ENCODE data around the gene GRAMD4. TPM values are rescaled to one million over a fixed set of nuclear protein-coding genes. Genes with fewer than 3 reads are reported as not detected.

Gene GRAMD4, protein sequence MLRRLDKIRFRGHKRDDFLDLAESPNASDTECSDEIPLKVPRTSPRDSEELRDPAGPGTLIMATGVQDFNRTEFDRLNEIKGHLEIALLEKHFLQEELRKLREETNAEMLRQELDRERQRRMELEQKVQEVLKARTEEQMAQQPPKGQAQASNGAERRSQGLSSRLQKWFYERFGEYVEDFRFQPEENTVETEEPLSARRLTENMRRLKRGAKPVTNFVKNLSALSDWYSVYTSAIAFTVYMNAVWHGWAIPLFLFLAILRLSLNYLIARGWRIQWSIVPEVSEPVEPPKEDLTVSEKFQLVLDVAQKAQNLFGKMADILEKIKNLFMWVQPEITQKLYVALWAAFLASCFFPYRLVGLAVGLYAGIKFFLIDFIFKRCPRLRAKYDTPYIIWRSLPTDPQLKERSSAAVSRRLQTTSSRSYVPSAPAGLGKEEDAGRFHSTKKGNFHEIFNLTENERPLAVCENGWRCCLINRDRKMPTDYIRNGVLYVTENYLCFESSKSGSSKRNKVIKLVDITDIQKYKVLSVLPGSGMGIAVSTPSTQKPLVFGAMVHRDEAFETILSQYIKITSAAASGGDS
- total RNA-seq: 65.9 and 69.5 TPM in 2 replicates

DNA sequence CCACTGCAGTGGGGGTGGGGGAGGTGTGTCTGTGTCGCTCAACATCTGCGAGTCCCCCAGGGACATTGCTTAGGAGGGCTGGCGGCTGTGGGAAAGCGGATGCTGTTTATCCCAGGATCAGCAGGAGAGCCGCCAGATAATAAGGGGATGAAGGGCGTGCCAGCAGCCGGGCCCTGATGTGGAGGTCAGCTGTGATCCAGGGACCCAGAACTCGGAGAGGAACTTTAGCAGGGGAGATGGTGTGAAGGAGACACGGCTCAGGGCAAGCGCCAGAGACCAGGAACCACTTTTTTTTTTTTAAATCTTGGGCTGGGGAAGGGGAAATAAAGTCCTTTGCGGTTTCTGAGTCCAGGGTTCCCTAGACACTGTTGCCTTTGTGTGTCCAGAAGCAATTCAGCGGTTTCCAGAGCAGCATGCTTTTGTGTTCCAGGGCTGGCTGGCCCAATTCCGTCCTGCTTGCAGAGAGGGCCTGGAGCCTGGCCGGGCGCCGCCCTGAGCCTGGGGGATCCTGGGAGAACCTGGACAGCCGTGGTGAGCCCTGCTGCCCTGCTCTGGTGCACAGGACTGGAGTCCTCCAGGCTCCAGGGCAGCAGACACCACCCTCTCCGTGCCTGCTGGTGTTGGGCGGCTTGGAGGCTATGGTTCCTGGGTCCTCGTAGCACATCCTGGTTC, at the start of gene GRAMD4:
Gene GRAMD4, plus strand, starts transcription at position 557 of the 672 bp plus-strand sequence. CDS start 6,414 bp downstream, outside the sequence.
- intact Hi-C loops (cut with micrococcal nuclease): no loop called here

DNA sequence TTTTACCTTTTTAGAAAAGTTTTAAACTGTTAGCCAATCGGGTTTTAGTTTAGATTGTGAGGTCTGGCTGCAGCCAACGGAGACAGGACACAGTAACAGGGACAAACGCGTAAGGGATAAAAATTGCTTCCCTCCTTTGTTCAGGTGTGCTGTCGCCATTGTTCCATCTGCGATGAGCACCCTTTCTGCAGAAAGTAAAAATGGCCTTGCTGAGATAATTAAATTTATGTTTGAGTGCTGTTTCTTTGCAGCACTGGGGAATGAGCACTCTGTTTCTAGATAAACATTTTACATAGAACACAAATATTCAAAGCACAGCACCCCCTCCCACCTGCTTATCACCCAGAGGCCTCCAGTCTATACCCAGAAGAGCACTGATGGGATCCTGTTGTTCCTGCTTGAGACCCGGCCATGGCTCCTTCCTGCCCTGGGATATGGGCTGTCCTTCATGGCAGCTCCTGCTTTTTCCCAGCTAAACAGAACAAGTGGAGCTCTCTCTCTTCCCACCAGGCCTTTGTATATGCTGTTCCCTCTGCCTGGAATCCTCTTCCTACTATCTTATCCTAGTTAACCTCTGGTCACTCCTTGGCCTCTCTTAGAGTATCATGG, 48.4 kb upstream of the GRAMD4 start:
- intact Hi-C loops (cut with micrococcal nuclease): no loop called here

DNA sequence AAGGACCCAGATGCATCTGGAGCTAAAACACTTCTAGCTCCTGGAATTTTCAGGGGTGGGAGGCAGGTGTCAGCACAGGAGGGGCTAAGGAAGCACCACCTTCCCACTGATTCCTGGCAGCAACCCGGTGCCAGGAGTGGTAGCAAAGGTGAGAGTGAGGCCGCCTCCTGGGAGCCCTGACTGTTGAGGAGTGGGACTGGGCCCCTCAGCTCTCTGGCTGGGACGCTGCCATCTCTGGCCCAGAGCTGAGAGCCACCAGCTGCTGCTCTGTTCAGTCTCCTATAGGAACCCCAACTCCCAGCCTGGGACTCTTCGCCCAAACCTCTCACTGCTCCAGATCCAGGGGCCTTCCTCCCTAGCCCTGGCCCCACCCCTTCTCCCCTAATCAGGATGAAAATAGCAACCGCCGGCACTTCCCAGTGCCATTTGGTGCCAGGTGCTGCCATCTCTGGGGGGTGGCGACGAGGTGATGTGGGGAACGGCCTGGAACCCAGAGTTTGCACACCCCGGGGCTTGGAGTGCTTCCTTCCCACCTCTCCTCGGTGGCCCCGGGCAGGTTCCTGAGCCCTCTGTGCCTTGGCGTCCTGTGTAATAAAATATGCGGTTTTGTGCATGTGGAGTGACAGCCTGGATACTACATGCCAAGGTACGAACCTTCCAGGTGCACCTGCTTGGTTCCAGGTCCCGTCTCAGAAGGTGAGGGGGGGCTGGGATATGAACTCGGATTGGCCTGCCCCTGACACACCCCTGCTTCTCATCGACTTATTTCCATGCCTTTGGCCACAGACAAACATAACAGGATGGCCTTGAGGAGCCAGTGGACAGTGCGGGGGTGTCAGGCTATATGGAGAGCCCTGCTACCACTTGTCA, 47.0 kb upstream of the GRAMD4 start:
- intact Hi-C loops (cut with micrococcal nuclease): no loop called here

DNA sequence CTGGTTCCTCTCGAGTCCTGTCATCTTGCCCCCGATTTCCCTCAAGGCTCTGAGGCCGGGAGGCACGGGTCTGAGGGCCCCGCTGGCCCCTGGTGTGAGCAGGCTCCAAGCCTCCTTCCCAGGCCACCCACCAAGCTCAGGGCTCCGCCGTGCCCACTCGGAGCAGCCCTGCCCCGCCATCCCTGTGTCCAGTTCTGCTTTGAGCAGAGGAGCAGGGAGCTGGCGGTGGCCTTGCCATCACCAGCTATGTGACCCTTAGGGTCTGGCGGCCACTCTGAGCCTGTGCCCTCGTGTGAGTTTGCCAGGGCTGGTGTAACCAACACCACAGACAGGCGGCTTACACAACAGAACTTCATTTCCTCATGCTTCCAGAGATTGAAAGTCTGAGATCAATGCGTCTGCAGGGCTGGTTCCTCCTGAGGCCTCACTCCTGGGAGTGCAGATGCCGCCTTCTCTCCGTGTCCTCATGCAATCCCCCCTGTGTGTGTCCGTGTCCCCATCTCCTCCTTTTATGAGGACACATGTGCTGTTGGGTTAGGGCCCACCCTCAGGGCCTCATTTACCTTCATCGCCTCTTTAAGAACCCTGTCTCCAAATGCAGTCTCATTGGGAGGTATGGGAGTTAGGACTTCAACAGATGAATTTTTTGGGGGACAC, 46.3 kb upstream of the GRAMD4 start:
- intact Hi-C loops (cut with micrococcal nuclease): no loop called here

DNA sequence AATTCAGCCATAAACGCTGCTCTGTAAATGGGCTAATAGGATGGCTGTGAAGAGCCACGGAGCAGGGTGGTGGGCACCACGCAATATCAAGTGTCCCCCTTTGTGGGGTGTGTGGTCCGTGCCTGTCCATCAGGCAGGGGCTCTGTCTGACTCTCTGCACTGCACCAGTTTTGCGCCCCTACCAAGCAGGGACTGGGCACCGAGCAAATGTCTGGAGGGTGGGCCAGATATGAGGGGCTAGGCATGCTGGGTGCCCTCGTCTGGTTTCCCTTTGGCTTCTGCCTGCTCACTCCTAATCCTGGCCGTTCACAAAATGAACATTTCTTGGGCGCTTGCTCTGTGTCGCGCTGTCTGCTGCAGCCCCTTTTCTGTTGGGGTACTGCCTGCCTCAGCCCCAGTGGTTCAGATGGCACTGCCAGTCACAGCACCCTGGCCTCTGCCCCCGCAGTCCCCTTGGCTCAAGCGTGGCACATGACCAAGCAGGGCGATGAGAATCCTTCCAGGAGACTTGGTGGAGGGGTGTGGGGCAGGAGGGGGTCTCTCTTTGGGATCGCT, 45.7 kb upstream of the GRAMD4 start:
- intact Hi-C loops (cut with micrococcal nuclease): no loop called here

DNA sequence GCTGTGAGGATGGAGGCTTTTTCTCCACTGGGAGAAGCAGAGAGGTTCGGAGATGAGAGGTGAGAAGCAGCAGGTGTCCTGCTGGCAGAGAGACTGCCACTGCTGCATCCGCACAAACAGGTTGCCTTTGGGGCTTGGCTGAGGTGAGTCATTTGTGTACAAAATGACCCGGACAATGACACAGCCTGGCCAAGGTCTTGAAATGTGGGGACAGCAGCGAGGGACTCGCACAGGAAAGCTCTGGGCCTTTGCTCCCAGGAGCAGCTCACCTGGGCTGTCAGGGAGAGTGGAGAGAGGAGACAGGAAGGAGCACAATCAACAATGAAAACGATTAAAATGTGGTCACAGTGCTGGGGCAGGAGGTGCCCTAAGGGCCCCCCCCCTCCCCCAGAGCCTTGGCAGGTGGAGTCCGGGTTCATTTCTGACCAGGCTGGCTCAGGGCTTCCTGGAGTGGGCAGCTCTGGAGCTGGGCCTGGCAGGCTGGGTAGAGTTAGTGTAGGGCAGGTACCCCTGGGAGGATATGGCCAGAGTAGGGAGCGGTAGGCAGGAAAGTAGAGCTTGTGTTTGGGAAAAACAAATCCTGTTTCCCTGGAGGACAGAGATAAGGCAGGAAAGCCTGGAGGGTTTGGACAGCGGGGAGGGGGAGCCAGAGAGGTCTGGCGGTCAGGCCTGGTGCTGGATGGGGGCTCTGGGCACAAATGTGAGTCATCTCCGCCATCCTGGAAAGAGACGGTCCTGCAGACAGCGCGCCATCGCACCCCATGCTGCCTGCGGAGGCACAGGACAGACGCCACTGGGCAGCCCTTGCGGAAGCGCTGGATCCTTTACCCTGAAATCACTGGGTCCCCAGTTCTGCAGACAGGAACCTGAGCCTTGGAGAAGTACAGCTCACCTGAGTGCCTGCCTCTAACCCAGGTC, 44.9 kb upstream of the GRAMD4 start:
- intact Hi-C loops (cut with micrococcal nuclease): loop anchor here (5.0 kb wide), 1 partner anchor 187 kb away; the partner anchor contains the start of gene TBC1D22A

DNA sequence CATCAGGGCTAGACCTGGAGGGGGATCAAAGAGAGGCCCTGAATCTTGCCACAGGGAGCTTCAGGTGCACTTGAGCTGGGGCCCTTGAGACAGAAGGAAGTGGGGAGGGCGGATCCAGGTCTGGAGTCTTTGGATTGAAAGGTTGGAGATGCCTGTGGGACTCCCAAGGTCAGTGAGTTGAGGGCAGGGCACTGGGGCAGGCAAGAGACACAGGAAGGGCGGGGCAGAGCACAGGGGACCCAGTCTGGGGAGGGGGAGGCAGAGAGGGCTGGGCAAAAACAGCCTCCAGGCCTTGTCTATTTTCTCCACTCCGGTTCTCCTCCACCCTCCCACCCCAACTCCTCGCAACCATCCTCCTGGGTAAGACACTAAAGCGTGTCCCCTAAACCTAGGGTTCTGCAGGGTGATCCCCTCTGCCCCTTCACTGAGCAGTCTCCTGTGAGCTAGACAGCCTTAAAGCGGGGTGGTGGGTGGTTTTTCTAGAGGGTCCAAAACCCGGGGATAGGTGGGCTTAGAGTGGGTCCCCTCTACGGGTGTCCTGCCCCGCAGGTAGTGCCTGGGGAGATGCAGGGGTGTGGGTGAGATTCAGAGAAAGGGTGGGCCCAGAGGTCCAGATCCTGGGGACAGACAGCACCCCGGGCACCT, 44.2 kb upstream of the GRAMD4 start:
- intact Hi-C loops (cut with micrococcal nuclease): loop anchor here (1.0 to 5.0 kb wide), 3 partner anchors 98 to 186 kb away; partner anchors contain the start of genes CERK and TBC1D22A

DNA sequence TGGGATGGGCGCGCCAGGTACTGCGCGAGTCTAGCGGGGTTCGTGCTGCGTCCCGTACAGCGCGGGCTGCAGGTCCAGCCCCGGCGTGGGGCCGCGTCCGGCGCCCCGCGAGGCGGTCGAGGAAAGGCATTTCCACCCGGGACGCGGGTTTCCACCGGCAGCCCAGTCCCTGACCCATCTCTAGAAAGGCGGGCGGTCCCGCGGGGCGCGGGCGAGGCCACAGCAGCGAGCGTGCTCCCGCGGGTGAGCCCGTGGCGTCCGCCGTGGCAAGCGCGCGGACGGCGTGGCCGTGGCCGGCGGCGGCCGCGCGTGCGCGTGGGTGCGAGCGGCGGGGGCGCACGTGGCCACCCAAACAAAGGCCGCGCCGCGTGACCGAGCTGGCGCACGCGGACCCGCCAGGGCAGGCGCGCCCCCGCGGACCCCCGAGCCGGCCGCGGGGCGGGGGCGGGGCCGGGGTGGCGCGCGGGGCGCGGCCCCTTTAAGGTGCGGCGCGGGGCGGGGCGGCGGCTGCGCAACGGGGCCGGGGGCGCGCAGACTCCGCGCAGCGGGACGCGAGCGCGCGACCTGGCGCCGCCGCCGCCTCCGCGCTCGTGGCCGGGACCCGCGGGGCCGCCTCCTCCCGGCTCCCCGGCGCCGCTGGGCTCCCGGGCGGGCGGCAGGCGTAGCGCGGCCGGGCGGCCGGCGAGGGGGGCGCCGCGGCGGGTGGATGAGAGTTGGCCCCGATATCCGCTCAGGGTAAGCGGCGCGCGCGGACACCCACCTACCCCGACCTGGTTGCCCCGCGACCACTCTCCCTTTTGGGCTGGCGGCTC, 43.4 kb upstream of the GRAMD4 start:
- intact Hi-C loops (cut with micrococcal nuclease): loop anchor here (1.0 to 5.0 kb wide), 4 partner anchors 38 to 186 kb away; partner anchors contain the start of genes CERK and TBC1D22A

DNA sequence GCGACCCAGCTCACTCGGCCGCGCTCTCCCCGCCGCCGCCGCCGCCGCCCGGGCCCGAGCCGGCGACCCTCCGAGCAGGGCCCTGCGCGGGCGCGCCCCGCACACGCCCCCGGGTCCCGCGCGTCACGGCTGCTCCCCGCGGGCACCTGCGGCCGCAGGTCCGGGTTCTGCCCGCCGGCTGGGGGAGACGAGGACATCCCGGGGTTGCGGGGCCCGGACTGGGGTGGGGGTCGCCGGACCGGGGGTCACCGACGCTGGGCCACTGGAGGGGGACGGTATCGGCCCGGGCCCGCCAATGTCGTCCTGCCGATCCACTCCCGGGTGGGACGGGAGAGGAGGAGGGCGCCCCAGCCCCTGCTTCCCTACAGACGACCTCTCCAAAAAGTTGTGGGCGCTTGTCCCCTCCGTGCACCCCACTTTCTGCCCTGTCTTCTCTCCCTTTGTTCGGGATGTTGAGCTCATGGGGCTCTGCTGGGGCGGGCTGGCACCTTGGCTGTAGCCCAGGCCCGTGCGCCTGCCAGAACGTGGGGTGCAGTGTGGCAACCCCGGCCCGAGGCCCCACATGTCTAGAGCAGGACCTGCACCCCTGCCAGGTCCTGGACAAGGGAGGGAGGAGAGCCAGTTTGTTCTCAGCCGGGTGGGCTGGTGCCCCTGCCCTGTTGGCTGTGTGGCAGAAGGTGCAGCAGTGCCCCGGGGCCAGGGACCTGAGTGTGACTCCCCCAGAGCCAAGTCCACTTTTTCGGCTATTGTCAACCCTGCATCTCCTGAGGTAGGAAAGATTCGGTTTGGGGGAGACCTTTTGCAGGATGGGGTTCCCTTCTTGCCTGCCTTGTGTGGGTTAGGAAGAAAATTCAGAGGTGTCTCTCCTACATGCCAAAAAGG, 42.6 kb upstream of the GRAMD4 start:
- intact Hi-C loops (cut with micrococcal nuclease): loop anchor here (1.0 to 5.0 kb wide), 3 partner anchors 15 to 185 kb away; partner anchors contain the start of gene TBC1D22A

DNA sequence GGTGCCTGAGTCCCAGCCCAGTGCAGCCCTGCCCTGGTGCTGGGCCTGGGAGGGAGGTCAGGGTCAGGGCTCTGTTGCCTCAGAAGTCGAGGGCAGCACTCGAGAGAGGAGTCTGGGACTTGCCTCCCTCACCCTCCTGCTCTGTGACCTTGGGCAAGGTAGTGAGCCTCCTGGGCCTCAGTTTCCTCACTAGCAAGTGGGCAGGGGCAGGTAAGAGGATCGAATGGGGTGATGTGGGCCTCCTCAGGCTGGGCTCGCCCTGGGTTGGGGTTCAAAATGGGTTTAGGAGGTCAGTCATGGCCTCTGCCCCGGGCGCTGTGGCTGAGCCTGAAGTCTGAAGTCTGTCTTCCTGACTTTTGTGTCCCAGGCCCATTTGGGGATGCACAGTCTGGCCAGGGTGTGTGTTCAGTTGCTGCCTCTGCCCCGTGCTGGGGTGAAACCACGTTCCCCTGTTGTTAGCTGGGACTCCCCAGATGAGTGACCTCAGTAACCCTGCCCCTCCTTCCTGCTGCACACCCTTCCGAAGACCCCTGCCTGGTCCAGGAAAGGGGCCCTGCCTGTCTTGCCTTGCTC, 41.8 kb upstream of the GRAMD4 start:
- intact Hi-C loops (cut with micrococcal nuclease): loop anchor here (2.0 to 5.0 kb wide), 2 partner anchors 14 to 184 kb away; partner anchors contain the start of gene TBC1D22A

DNA sequence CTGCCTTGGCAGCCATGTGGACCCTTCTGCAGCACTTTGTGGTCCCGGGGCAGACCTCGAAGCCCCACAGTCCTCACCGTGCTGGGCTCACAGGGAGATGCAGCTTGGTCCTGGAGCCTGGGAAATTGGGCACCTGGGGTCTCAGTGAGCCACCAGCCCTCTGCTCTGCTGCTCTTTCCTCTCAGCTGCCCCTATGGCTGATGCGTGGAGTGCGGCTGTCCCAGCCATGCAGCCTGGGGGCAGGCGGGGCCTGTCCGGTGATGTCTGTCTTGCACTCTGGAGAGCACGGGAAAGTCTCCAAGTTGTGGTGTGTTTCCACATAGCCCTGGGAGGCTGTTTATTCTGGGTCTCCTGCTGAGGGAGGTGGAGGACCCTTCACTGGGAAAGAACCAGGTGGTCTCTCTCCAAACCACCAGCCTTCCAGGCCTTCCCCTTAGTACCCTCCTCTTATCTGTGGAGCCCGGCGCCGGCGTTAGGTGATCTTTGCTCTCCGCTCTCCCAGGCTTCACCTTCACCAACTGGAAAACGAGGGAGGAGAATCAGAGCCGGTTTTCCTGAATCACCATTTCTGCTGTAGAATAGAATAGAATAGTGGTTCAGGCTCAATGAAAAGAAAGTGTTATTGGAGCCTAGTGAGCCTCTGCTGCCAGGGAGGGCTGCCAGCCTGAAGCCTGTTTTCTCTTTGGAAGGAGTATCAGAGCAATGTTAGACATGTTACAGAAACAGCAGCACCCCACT, 41.2 kb upstream of the GRAMD4 start:
- intact Hi-C loops (cut with micrococcal nuclease): loop anchor here (2.0 to 5.0 kb wide), 2 partner anchors 14 to 183 kb away; partner anchors contain the start of gene TBC1D22A

DNA sequence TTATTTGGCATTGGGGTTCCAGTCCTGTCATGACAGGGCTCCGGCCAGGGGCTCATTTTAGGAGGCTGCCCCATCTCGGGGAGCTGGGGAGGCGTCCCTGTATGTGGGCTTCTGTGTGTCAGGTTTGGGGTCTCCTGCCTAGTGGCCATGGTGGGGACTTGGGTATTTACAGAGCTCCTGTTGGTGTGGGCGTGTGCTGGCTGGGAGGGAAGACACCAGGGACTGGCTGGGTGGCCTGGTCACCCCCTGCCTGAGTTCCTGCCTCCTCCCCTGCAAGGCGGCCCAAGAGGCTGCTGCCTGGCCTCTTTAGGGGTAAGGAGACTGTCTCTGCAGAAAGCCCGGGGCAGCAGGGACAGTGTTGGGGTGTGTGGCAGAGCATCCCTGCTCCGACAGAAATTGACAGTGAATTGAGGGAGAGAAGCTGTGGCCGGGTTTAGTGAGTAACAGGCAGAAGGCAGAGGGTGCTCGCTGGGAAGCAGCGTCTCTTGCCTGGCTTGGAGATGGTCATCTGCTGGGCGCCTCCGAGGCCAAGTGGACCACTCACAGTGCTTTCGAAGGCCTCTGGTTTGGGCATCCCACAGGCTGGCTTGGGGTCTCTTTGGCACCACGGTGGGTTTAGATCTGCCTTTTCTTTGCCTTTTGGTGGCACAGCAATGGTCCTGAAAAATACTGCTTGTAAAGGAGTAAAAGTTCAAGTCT, 40.3 kb upstream of the GRAMD4 start:
- intact Hi-C loops (cut with micrococcal nuclease): loop anchor here (2.0 to 5.0 kb wide), 2 partner anchors 13 to 182 kb away; partner anchors contain the start of gene TBC1D22A

DNA sequence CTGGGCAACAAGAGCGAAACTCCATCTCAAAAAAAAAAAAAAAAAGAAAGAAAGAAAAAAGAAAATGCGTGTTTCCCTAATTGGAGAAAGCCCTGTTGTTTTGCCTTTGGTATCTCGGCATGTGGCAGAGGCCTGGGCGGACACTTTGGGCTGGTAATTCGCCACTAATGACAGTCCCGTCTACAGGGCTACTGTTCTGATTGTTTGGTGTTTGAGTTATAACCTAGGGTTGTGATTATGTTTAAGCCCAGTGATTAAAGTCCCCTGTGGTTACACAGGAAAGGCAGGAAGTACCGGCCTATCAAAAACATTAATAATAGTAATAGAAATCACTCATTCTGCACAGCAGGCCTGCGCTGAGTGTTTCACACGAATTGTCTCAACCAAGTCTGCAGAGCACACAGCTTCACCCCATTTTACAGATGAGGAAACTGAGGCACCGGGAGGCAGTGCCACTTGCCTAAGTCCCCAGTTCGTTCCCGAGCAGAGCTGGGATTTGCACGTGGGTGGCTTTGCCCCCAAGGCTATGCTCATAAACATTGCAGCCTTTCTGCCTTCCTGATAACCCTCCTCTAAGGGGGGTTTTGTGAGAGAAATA, 39.1 kb upstream of the GRAMD4 start:
- intact Hi-C loops (cut with micrococcal nuclease): no loop called here
